Panc1 (cell line): ENCODE data around the gene KCNMA1.

Experiments used
- CTCF ChIP-seq: fragments of 450-650 bp; IDR thresholded peaks from 2 replicates; pipeline ENCODE4 v1.5.1; 2017; ENCODE audit warnings: mild to moderate bottlenecking
- POLR2AphosphoS5 ChIP-seq: IDR thresholded peaks from 2 replicates; pipeline ENCODE4 v1.6.1; 2012; ENCODE audit warnings: mild to moderate bottlenecking, low read depth, low read length, moderate library complexity
- TCF7L2 ChIP-seq: IDR thresholded peaks from 2 replicates; pipeline ENCODE4 v1.6.1; 2011; ENCODE audit warnings: mild to moderate bottlenecking, low read depth, low read length, inconsistent platforms

GRCh38 chr10:77471069-77471536, 166.5 kb downstream of the KCNMA1 start:
- TF ChIP-seq TCF7L2 (no peak), CTCF (no peak), POLR2AphosphoS5 (no peak)
